Gastrocnemius medialis (tissue), 4 donors: ENCODE data around the gene PIGQ. TPM values are rescaled to one million over a fixed set of nuclear protein-coding genes. Genes with fewer than 3 reads are reported as not detected.

ENCODE experiments used
- ATAC-seq, 2 donors: fragments of 150-250 bp; one replicate each; pipeline ENCODE4 v1.9.1; 2016
- DNase-seq, 2 donors: peaks; one replicate each; pipeline ENCODE4 v3.0.0-alpha.2; 2019
- H3K27ac ChIP-seq, 4 donors: fragments of 200-600 bp; sonication (generic); 1 replicate in 1 of 4; 2 replicates in 3 of 4; pipeline ENCODE4 v1.5.1; 2016 to 2018; ENCODE audit warnings: mild to moderate bottlenecking in 2 of 4, moderate library complexity in 1 of 4
- H3K27me3 ChIP-seq, 3 donors: fragments of 200-600 bp; sonication (generic) in 2 of 3; 1 replicate in 1 of 3; 2 replicates in 2 of 3; pipeline versions ENCODE4 v1.5.1 to v1.6.0; 2016 to 2019; ENCODE audit warnings: mild to moderate bottlenecking in 1 of 3, moderate library complexity in 1 of 3
- H3K36me3 ChIP-seq, 2 donors: fragments of 200-600 bp; sonication (generic) in 1 of 2; one replicate each; pipeline ENCODE4 v1.5.1; 2017 to 2018
- H3K4me1 ChIP-seq, 2 donors: fragments of 200-600 bp; sonication (generic) in 1 of 2; one replicate each; pipeline ENCODE4 v1.5.1; 2016 to 2017; ENCODE audit warnings: mild to moderate bottlenecking in 2 of 2
- H3K4me3 ChIP-seq, 4 donors: fragments of 200-600 bp; sonication (generic) in 3 of 4; 1 replicate in 1 of 4; 2 replicates in 3 of 4; pipeline ENCODE4 v1.5.1; 2016 to 2019; ENCODE audit warnings: mild to moderate bottlenecking in 2 of 4
- H3K9me3 ChIP-seq, 3 donors: fragments of 200-600 bp; sonication (generic) in 2 of 3; 1 replicate in 1 of 3; 2 replicates in 2 of 3; pipeline ENCODE4 v1.5.1; 2016 to 2019
- POLR2A ChIP-seq, 2 donors: fragments of 450-650 bp; IDR thresholded peaks; one replicate each; pipeline ENCODE4 v1.6.1; 2017; ENCODE audit warnings: antibody characterized with exemption in 2 of 2, mild to moderate bottlenecking in 2 of 2, moderate library complexity in 2 of 2
- in situ Hi-C, 4 donors: fragments of 200-750 bp; cut with MboI; loops; one replicate each; pipeline versions ENCODE4 v1.15.0 to v1.8.0; 2017; ENCODE audit warnings: low sequenced_read_pairs in 4 of 4
- intact Hi-C: fragments of 100-400 bp; cut with DNase I; formaldehyde crosslinking; loops from one replicate; pipeline ENCODE4 v1.15.1; 2023; ENCODE audit warnings: low total_unique reads
- total RNA-seq, 4 donors: library from RNA; depleted of rRNA; stranded (reverse); fragments of >200 nt; gene quantifications; one replicate each; pipeline versions ENCODE4 v1.1.0 to v1.2.3, GENCODE V29; 2016
- TF ChIP-seq, protein P1 (sequence below), 5 experiments: fragments of 450-650 bp in 3 of 5; fragments of 200-600 bp in 2 of 5; sonication (generic) in 2 of 5; IDR thresholded peaks in 4 of 5; conservative IDR thresholded peaks in 1 of 5; 1 replicate in 4 of 5; 2 replicates in 1 of 5; pipeline ENCODE4 v1.5.1; 2016 to 2019; ENCODE audit warnings: antibody characterized with exemption in 5 of 5, mild to moderate bottlenecking in 3 of 5, moderate library complexity in 3 of 5

Gene PIGQ
- total RNA-seq, 4 donors from 2014 or later = 22.2 to 47.3 (median 38.5) TPM

DNA sequence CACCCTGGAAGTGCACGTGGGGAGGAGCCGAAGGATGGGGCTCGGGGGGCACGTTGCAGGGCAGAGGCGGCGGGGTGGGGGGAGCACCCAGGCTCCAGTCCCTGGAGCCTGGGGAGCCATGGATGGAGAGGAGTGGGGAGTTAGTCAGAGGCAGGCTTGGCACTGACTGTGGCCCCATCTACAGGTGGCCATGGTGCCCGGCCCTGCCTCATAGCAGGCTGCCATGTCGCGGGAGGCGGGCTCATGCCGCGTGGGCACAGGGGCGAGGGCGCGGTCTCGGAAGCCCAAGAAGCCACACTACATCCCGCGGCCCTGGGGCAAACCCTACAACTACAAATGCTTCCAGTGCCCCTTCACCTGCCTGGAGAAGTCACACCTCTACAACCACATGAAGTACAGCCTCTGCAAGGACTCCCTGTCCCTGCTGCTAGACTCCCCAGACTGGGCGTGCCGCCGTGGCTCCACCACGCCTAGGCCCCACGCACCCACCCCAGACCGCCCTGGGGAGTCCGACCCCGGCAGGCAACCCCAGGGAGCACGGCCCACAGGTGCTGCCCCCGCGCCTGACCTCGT is 6.6 kb upstream of the PIGQ start:
- in situ Hi-C loops = no loop called here
- Histone ChIP-seq H3K27me3 (peaks cover 25 to 33% (median 31%) of the 10 kb centered on the region in 3 donors), H3K9me3 (no peaks in the 10 kb centered on the region), H3K36me3 (no peaks in the 10 kb centered on the region), H3K4me1 (peaks cover 9 to 14% of the 10 kb centered on the region in 2 donors), H3K4me3 (no peak overlapping the region), H3K27ac (no peak overlapping the region)
- no peak for TF ChIP-seq POLR2A (IDR thresholded peaks at IDR 0.05)
- TF ChIP-seq, protein P1, sequence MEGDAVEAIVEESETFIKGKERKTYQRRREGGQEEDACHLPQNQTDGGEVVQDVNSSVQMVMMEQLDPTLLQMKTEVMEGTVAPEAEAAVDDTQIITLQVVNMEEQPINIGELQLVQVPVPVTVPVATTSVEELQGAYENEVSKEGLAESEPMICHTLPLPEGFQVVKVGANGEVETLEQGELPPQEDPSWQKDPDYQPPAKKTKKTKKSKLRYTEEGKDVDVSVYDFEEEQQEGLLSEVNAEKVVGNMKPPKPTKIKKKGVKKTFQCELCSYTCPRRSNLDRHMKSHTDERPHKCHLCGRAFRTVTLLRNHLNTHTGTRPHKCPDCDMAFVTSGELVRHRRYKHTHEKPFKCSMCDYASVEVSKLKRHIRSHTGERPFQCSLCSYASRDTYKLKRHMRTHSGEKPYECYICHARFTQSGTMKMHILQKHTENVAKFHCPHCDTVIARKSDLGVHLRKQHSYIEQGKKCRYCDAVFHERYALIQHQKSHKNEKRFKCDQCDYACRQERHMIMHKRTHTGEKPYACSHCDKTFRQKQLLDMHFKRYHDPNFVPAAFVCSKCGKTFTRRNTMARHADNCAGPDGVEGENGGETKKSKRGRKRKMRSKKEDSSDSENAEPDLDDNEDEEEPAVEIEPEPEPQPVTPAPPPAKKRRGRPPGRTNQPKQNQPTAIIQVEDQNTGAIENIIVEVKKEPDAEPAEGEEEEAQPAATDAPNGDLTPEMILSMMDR (IDR thresholded peaks at IDR 0.05 in 4 of 5, conservative IDR thresholded peaks at IDR 0.05 in 1 of 5) = no peak
- no peak for ATAC-seq
- intact Hi-C loops = no loop called here
- no peak for DNase-seq

GRCh38 chr16:564690-565418 is 4.9 kb upstream of the PIGQ start:
- no peak overlapping the region for H3K27ac ChIP-seq
- H3K4me3 ChIP-seq = no peak overlapping the region
- in situ Hi-C loops = no loop called here
- peaks cover 18 to 23% of the 10 kb centered on the region in 2 donors for H3K4me1 ChIP-seq
- TF ChIP-seq, protein P1 (IDR thresholded peaks at IDR 0.05 in 4 of 5, conservative IDR thresholded peaks at IDR 0.05 in 1 of 5) = no peak
- TF ChIP-seq POLR2A (IDR thresholded peaks at IDR 0.05) = no peak
- intact Hi-C loops = no loop called here
- H3K27me3 ChIP-seq = peaks cover 14 to 18% (median 15%) of the 10 kb centered on the region in 3 donors
- H3K9me3 ChIP-seq = no peaks in the 10 kb centered on the region
- no peak for ATAC-seq
- no peaks in the 10 kb centered on the region for H3K36me3 ChIP-seq
- no peak for DNase-seq

DNA sequence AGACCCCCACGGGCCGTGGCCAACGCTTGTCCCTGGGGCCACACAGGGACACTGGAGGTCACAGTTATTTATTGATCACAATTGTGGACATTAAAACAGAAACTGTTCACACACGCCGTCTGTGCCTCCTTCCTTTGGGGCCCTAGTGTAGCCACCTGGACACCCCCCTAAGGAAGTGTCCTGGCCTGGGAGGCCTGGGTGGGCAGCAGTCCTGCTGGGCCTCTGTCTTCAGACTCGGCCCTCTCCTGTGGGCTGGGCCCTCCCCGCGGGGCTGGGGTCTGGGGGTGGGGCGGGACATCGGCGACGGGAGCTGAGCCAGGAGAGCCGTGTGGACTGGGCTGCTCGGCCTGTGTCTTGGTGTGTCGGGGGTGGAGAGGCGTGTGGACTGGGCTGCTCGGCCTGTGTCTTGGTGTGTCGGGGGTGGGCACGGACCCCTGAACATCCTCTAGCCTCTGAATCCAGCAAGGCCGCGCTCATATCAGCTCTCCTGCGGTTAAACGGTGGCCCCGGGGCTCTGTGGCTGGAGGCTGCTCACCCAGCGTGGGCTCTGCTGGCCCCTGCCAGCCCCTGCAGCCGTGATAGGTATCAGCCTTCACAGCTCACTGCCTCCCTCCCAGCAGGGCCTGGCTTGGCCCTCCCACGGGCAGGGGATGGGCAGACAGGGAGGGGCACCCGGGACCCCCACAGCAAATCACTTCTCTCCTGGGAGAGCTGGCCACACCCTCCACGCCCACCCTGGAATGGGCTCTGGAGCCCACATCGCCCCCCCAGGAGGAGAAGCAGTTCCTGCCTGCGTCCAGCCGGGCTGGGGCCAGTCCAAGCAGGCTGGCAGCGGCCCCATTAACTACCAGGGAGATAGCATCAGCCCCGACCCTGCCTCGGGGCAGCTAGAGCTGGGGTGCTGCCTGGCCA is 4.1 kb upstream of the PIGQ start:
- intact Hi-C loops (no loop called here), in situ Hi-C loops (no loop called here)
- ATAC-seq (no peak), DNase-seq (no peak)
- Histone ChIP-seq H3K36me3 (no peaks in the 10 kb centered on the region), H3K4me1 (peaks cover 20 to 27% of the 10 kb centered on the region in 2 donors), H3K27ac (no peak overlapping the region), H3K4me3 (no peak overlapping the region), H3K27me3 (peaks cover 14 to 17% (median 15%) of the 10 kb centered on the region in 3 donors), H3K9me3 (no peaks in the 10 kb centered on the region)
- TF ChIP-seq POLR2A (IDR thresholded peaks at IDR 0.05) = no peak
- TF ChIP-seq, protein P1 (IDR thresholded peaks at IDR 0.05 in 4 of 5, conservative IDR thresholded peaks at IDR 0.05 in 1 of 5) = no peak

GRCh38 chr16:566475-567372 is 3.0 kb upstream of the PIGQ start, which contains the start of gene NHLRC4:
NHLRC4 (plus strand) TSS chr16:567005; CDS start chr16:568048, 1,043 bp downstream.
- intact Hi-C loops = no loop called here
- Histone ChIP-seq H3K27ac (peak within 1 kb of the TSS in 3 of 4 donors; percentile 15 to 39 (median 18)), H3K27me3 (peaks cover 4 to 6% (median 5%) of the 10 kb centered on the region in 3 donors)

More at GRCh38 chr16:566475-567372, 3.0 kb upstream of the PIGQ start, which contains the start of gene NHLRC4:
- no peak for ATAC-seq
- peak within 1 kb of the TSS; percentile 19 to 40 (median 36) for H3K4me3 ChIP-seq
- in situ Hi-C loops = no loop called here
- H3K4me1 ChIP-seq = peaks cover 22 to 29% of the 10 kb centered on the region in 2 donors
- TF ChIP-seq, protein P1 (IDR thresholded peaks at IDR 0.05 in 4 of 5, conservative IDR thresholded peaks at IDR 0.05 in 1 of 5) = no peak
- no peak for TF ChIP-seq POLR2A (IDR thresholded peaks at IDR 0.05)
- DNase-seq = peak; percentile 40 to 51
- H3K9me3 ChIP-seq = no peaks in the 10 kb centered on the region
- H3K36me3 ChIP-seq = no peaks in the 10 kb centered on the region
